A549 (cell line): ENCODE results near the gene RNF152. TPM values are rescaled to one million over a fixed set of nuclear protein-coding genes. Genes with fewer than 3 reads are reported as not detected.

Source experiments
- ATAC-seq, 2 experiments: fragments of 200-7000 bp in 1 of 2; fragments of >200 bp in 1 of 2; cut with Nextera tagmentation in 1 of 2; cut with Tn5 transposase in 1 of 2; 3 replicates each; pipeline versions ENCODE4 v1.8.0 to v1.9.1; 2018 to 2020; ENCODE audit warnings: mild to moderate bottlenecking in 1 of 2, moderate library complexity in 1 of 2
- CTCF ChIA-PET: fragments of 300-600 bp; sonication (Branson Sonifier 250); formaldehyde crosslinking; extraction: SDS; loops from one replicate; lab custom pipeline; 2021; ENCODE audit warnings: antibody characterized with exemption, inconsistent platforms; lab: Yijun Ruan, JAX
- POLR2A ChIA-PET: fragments of 350-600 bp; formaldehyde crosslinking; extraction: SDS; loops from one replicate; lab custom pipeline; 2021; ENCODE audit warnings: antibody characterized with exemption, inconsistent platforms; lab: Yijun Ruan, JAX
- DNase-seq, 2 experiments: peaks; one replicate each; pipeline versions ENCODE4 v3.0.0 to v3.0.0-alpha.2; 2011 to 2016; ENCODE audit warnings: low read depth in 1 of 2, low spot score in 1 of 2
- FAIRE-seq: peaks from 2 replicates; lab custom pipeline; 2011; peaks lifted over from hg19 to GRCh38; lab: Jason Lieb, UNC
- H3K27ac ChIP-seq, 2 experiments: fragments of >200 bp; sonication (Bioruptor Twin); formaldehyde crosslinking; 3 replicates each; pipeline ENCODE4 v1.5.1; 2016 to 2017
- H3K4me1 ChIP-seq: fragments of >200 bp; sonication (Bioruptor Twin); formaldehyde crosslinking; 3 replicates; pipeline ENCODE4 v1.6.1; 2016
- H3K4me2 ChIP-seq: fragments of >200 bp; sonication (Bioruptor Twin); formaldehyde crosslinking; 3 replicates; pipeline ENCODE4 v1.6.1; 2016
- H3K4me3 ChIP-seq: fragments of >200 bp; sonication (Bioruptor Twin); formaldehyde crosslinking; 3 replicates; pipeline ENCODE4 v1.5.1; 2016
- H3K9me3 ChIP-seq: fragments of >200 bp; sonication (Bioruptor Twin); formaldehyde crosslinking; 3 replicates; pipeline ENCODE4 v1.6.1; 2016
- BHLHE40 ChIP-seq: IDR thresholded peaks from 2 replicates; pipeline ENCODE4 v1.6.1; 2012; ENCODE audit warnings: low read depth, low read length, inconsistent platforms
- CBX8 ChIP-seq: fragments of 200-600 bp; sonication (generic); IDR thresholded peaks from 2 replicates; pipeline ENCODE4 v1.6.1; 2016
- E2F6 ChIP-seq: IDR thresholded peaks from 2 replicates; pipeline ENCODE4 v1.6.1; 2012; ENCODE audit warnings: low read depth, borderline replicate concordance
- EHF ChIP-seq: fragments of 250-450 bp; sonication (Bioruptor Pico); IDR thresholded peaks from 2 replicates; pipeline ENCODE4 v1.5.0; 2020; ENCODE audit warnings: mild to moderate bottlenecking
- EHMT2 ChIP-seq: fragments of 200-600 bp; sonication (generic); IDR thresholded peaks from 2 replicates; pipeline ENCODE4 v1.6.1; 2016; ENCODE audit warnings: antibody characterized with exemption, low read depth, mild to moderate bottlenecking, moderate library complexity
- ELK1 ChIP-seq: fragments of 150-350 bp; IDR thresholded peaks from 2 replicates; pipeline ENCODE4 v1.6.1; 2014; ENCODE audit warnings: low read depth, mild to moderate bottlenecking, low read length
- FOSB ChIP-seq: fragments of 250-450 bp; sonication (Bioruptor Pico); IDR thresholded peaks from 2 replicates; pipeline ENCODE4 v1.5.0; 2020; ENCODE audit warnings: mild to moderate bottlenecking, moderate library complexity
- FOSL2 ChIP-seq, 2 experiments: fragments of 450-650 bp in 1 of 2; fragments of >200 bp in 1 of 2; sonication (Bioruptor Twin) in 1 of 2; formaldehyde crosslinking; IDR thresholded peaks; 2 replicates each; pipeline versions ENCODE4 v1.5.0 to v1.6.1; 2016 to 2020; ENCODE audit warnings: mild to moderate bottlenecking in 1 of 2, moderate library complexity in 1 of 2
- FOXS1 ChIP-seq: fragments of 250-450 bp; sonication (Bioruptor Pico); IDR thresholded peaks from 2 replicates; pipeline ENCODE4 v1.5.0; 2020; ENCODE audit warnings: mild to moderate bottlenecking, moderate library complexity
- GATA3 ChIP-seq: IDR thresholded peaks from 2 replicates; pipeline ENCODE4 v1.6.1; 2012; ENCODE audit warnings: borderline replicate concordance
- HMGXB4 ChIP-seq: fragments of 250-450 bp; sonication (Bioruptor Pico); IDR thresholded peaks from 2 replicates; pipeline ENCODE4 v1.5.0; 2021; ENCODE audit warnings: mild to moderate bottlenecking, moderate library complexity, borderline replicate concordance
- HOXB13 ChIP-seq: fragments of 250-450 bp; sonication (Bioruptor Pico); IDR thresholded peaks from 2 replicates; pipeline ENCODE4 v1.5.0; 2020; ENCODE audit warnings: low read depth, mild to moderate bottlenecking, moderate library complexity
- HOXB5 ChIP-seq: fragments of 250-450 bp; sonication (Bioruptor Pico); IDR thresholded peaks from 2 replicates; pipeline ENCODE4 v1.5.0; 2020; ENCODE audit warnings: mild to moderate bottlenecking, moderate library complexity
- KDM5A ChIP-seq: fragments of 200-600 bp; sonication (generic); IDR thresholded peaks from 2 replicates; pipeline ENCODE4 v1.6.1; 2016; ENCODE audit warnings: antibody characterized with exemption, mild to moderate bottlenecking
- MAZ ChIP-seq: fragments of 150-350 bp; IDR thresholded peaks from 2 replicates; pipeline ENCODE4 v1.6.1; 2014; ENCODE audit warnings: antibody characterized with exemption, low read depth, low read length, borderline replicate concordance
- NFE2L2 ChIP-seq: fragments of 150-350 bp; conservative IDR thresholded peaks from 2 replicates; pipeline ENCODE4 v1.6.1; 2014; ENCODE audit warnings: low read length
- RAD21 ChIP-seq, 2 experiments: fragments of >200 bp in 1 of 2; sonication (Bioruptor Twin) in 1 of 2; formaldehyde crosslinking in 1 of 2; IDR thresholded peaks in 1 of 2; conservative IDR thresholded peaks in 1 of 2; 2 replicates in 1 of 2; 3 replicates in 1 of 2; pipeline ENCODE4 v1.6.1; 2012 to 2018; ENCODE audit warnings: inconsistent platforms in 1 of 2
- RCOR1 ChIP-seq: fragments of 150-350 bp; IDR thresholded peaks from 2 replicates; pipeline ENCODE4 v1.6.1; 2014; ENCODE audit warnings: antibody characterized with exemption, low read length, low read depth
- REST ChIP-seq: fragments of 200-600 bp; sonication (generic); IDR thresholded peaks from 2 replicates; pipeline ENCODE4 v1.6.1; 2016; ENCODE audit warnings: antibody characterized with exemption, mild to moderate bottlenecking, moderate library complexity
- RFX5 ChIP-seq: fragments of 450-650 bp; IDR thresholded peaks from 2 replicates; pipeline ENCODE4 v1.7.1; 2014; ENCODE audit warnings: antibody characterized with exemption, mild to moderate bottlenecking, moderate library complexity
- RNF2 ChIP-seq: fragments of 200-600 bp; sonication (generic); IDR thresholded peaks from 2 replicates; pipeline ENCODE4 v1.6.1; 2016; ENCODE audit warnings: low read depth, mild to moderate bottlenecking, antibody characterized with exemption, moderate library complexity, borderline replicate concordance
- SMC3 ChIP-seq: fragments of >200 bp; sonication (Bioruptor Twin); formaldehyde crosslinking; IDR thresholded peaks from 3 replicates; pipeline ENCODE4 v1.6.1; 2018; ENCODE audit warnings: inconsistent platforms
- SREBF2 ChIP-seq: fragments of 450-650 bp; IDR thresholded peaks from 2 replicates; pipeline ENCODE4 v1.6.1; 2014; ENCODE audit warnings: mild to moderate bottlenecking, moderate library complexity
- ZC3H11A ChIP-seq: fragments of 450-650 bp; IDR thresholded peaks from 2 replicates; pipeline ENCODE4 v1.6.1; 2014; ENCODE audit warnings: antibody characterized with exemption, mild to moderate bottlenecking
- ZNF302 ChIP-seq: fragments of 250-450 bp; sonication (Bioruptor Pico); IDR thresholded peaks from 2 replicates; pipeline ENCODE4 v1.9.0; 2021; ENCODE audit warnings: inconsistent platforms, mild to moderate bottlenecking, moderate library complexity
- ZSCAN20 ChIP-seq: fragments of 250-450 bp; sonication (Bioruptor Pico); IDR thresholded peaks from 2 replicates; pipeline ENCODE4 v1.8.0; 2022; ENCODE audit warnings: mild to moderate bottlenecking, moderate library complexity
- WGBS: methylation state at CpG from one replicate; pipeline ENCODE4 v1.1.6; 2017; ENCODE audit errors: missing lambda C conversion rate; 5-methylcytosine and 5-hydroxymethylcytosine counted together
- polyA plus RNA-seq, 4 experiments: library from polyadenylated mRNA; depleted of rRNA in 3 of 4; stranded (reverse); fragments of >200 nt; fragmentation: RNase III in 1 of 4; extraction: RNeasy Plus Mini Kit Qiagen cat#74134 plus additional on column Dnase treatment in 1 of 4; gene quantifications; 2 replicates in 3 of 4; 3 replicates in 1 of 4; pipeline ENCODE4 v1.2.3, GENCODE V29; 2011 to 2017

Gene RNF152
- polyA plus RNA-seq, 2 of the 4 experiments (the other 2 are of a cell fraction): 0.12 TPM; not detected in 1

DNA sequence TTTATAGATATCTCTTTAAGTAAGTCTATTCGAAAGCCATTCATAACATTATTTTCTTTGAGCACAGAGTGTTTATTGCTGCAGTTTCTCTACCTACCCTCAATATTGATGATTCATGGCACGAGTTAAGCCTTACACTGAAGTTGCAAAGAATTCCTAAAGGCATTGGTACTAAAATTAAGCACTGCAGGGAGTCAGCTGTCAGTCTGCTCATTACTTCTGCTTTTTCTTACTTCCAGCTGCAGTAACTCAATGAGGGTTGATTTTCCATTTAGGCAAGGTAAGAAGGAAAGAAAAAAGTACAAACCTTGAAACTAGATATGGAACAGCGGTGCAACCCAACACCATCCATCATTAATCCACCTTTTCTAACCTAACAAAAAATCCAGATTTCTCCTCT lies 65.2 kb downstream of the RNF152 start:
- FAIRE-seq (no peak), DNase-seq (no peak), ATAC-seq (no peak)
- TF ChIP-seq SREBF2 (no peak), RCOR1 (no peak), FOXS1 (CRISPR knock-in tag) (no peak), FOSB (CRISPR knock-in tag) (no peak), E2F6 (no peak), ZC3H11A (no peak), HOXB13 (CRISPR knock-in tag) (no peak), RAD21 (conservative IDR thresholded peaks at IDR 0.05 in 1 of 2, IDR thresholded peaks at IDR 0.05 in 1 of 2) (no peak), GATA3 (no peak), RFX5 (no peak), HOXB5 (CRISPR knock-in tag) (no peak), SMC3 (no peak), CBX8 (no peak), BHLHE40 (no peak), ZNF302 (CRISPR knock-in tag) (no peak), RNF2 (no peak)
- POLR2A ChIA-PET: no interaction called here
- H3K27ac ChIP-seq: no peak overlapping the region
- H3K4me2 ChIP-seq: no peak overlapping the region
- H3K4me1 ChIP-seq: no peaks in the 10 kb centered on the region
- H3K4me3 ChIP-seq: no peak overlapping the region
- CTCF ChIA-PET: no interaction called here
- WGBS: 10% methylated on average over 3 of the region's 3 CpGs
- no peaks in the 10 kb centered on the region for H3K9me3 ChIP-seq

GRCh38 chr18:61825386-61825785 lies 67.4 kb downstream of the RNF152 start:
- DNase-seq (no peak), FAIRE-seq (no peak), ATAC-seq (no peak)
- Histone ChIP-seq H3K9me3 (no peaks in the 10 kb centered on the region), H3K27ac (no peak overlapping the region), H3K4me1 (no peaks in the 10 kb centered on the region), H3K4me2 (no peak overlapping the region), H3K4me3 (no peak overlapping the region)
- POLR2A ChIA-PET: no interaction called here
- no peak for TF ChIP-seq MAZ
- CTCF ChIA-PET: no interaction called here

DNA sequence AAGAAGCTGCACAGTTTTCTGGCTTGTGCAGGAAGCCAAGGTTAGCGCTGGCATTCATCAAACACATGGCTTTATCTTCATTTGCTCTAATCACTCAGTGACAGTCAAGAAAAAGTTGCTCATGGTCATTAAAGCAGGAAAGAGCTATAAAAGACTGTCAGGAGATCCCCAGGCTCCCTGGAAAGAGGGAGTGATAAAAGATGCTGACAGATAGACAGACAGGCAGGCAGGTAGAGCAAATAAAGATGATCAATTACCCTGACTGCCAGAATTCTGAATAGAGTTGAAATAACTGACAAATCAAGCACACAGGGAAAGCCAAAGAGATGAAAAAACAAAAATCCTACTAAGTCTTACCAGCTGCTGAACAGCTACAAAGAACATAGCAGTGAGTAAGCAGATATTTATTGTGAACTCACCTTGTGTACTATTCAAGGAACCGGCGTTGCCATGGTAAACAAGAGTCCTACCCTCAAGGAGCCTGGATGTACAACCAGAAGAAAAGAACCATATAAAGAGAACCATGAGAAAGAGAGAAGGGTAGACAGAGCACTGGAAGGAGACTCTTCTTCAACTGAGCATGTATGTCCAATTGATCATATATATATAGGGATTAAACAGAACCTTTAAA lies 68.0 kb downstream of the RNF152 start:
- Histone ChIP-seq H3K9me3 (no peaks in the 10 kb centered on the region), H3K4me3 (no peak overlapping the region), H3K4me1 (no peaks in the 10 kb centered on the region), H3K27ac (no peak overlapping the region), H3K4me2 (no peak overlapping the region)
- 6% methylated on average over 3 of the region's 3 CpGs for WGBS
- TF ChIP-seq MAZ (no peak), EHMT2 (no peak), ZNF302 (CRISPR knock-in tag) (no peak), HMGXB4 (CRISPR knock-in tag) (no peak), KDM5A (no peak), ZSCAN20 (CRISPR knock-in tag) (no peak), FOSL2 (IDR thresholded peaks at IDR 0.05) (no peak), FOSL2 (CRISPR knock-in tag; IDR thresholded peaks at IDR 0.05) (no peak), EHF (CRISPR knock-in tag) (no peak), CBX8 (no peak), SREBF2 (no peak), REST (no peak), NFE2L2 (no peak), ELK1 (no peak), BHLHE40 (no peak), FOSB (CRISPR knock-in tag) (no peak)
- FAIRE-seq (no peak), DNase-seq (no peak), ATAC-seq (no peak)
- POLR2A ChIA-PET: no interaction called here
- CTCF ChIA-PET: no interaction called here
